Measurements from ENCODE around the gene PHACTR1. TPM values are rescaled to one million over a fixed set of nuclear protein-coding genes. Genes with fewer than 3 reads are reported as not detected.

The PHACTR1 gene
- total RNA-seq, 1 donor from 2014 or later: 8.4 TPM

DNA sequence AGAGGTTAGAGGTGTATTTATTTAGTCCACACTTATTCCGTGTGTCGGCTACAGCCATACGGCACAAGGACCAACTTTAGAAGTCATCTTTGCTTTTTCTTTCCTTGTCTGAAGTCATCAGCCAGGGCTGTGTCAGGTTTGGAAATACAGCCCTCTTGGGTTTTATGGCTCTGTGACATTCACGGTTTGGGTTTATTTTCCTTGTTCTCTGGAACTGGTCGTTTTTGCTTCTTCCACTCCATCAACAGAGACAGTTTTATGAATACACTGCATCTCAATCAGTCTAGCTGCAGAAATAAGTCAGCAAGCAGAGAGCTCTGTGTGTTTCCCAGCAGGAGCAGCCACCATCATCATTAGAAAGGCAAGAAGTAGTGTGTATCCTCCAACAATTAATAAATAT, 479.2 kb downstream of the PHACTR1 start:
- intact Hi-C loops (cut with DNase I): loop anchor here (10.0 kb wide), 1 partner anchor 281 kb away; no protein-coding TSS in a partner anchor
- no peaks in the 10 kb centered on the region for H3K9me3 ChIP-seq
- no peak overlapping the region for H3K4me3 ChIP-seq
- TF ChIP-seq, protein P1, sequence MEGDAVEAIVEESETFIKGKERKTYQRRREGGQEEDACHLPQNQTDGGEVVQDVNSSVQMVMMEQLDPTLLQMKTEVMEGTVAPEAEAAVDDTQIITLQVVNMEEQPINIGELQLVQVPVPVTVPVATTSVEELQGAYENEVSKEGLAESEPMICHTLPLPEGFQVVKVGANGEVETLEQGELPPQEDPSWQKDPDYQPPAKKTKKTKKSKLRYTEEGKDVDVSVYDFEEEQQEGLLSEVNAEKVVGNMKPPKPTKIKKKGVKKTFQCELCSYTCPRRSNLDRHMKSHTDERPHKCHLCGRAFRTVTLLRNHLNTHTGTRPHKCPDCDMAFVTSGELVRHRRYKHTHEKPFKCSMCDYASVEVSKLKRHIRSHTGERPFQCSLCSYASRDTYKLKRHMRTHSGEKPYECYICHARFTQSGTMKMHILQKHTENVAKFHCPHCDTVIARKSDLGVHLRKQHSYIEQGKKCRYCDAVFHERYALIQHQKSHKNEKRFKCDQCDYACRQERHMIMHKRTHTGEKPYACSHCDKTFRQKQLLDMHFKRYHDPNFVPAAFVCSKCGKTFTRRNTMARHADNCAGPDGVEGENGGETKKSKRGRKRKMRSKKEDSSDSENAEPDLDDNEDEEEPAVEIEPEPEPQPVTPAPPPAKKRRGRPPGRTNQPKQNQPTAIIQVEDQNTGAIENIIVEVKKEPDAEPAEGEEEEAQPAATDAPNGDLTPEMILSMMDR (IDR thresholded peaks at IDR 0.05): no peak
- no peak for DNase-seq (ENCODE audit: low spot score in 2 of 2)
- peaks cover 3 to 6% of the 10 kb centered on the region in 2 donors for H3K36me3 ChIP-seq
- H3K27ac ChIP-seq: no peak overlapping the region
- H3K4me1 ChIP-seq: peaks cover 0 to 4% of the 10 kb centered on the region in 2 donors
- no peaks in the 10 kb centered on the region for H3K27me3 ChIP-seq

DNA sequence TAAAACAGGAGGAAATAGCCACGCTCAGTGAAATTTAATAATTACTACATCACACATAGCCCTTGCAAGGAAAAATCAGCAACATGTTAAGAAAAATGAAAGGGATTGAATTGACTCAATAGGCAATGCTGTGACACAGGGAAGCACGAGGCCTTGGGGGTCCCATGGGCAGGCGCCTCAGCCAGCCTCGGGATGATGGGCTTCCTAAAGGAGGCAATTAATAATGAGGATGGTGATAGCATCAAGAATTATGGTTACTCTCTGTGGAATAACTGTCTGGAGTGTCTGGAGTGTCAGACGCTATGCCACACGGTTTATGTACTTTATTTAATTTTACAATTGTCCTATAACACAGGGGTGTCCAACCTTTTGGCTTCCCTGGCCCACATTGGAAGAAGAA, 481.6 kb downstream of the PHACTR1 start:
- Histone ChIP-seq H3K27ac (no peak overlapping the region), H3K4me1 (peaks cover 0 to 4% of the 10 kb centered on the region in 2 donors), H3K4me3 (no peak overlapping the region), H3K27me3 (no peaks in the 10 kb centered on the region), H3K36me3 (peaks cover 3 to 10% of the 10 kb centered on the region in 2 donors), H3K9me3 (no peaks in the 10 kb centered on the region)
- intact Hi-C loops (cut with DNase I): loop anchor here (10.0 kb wide), 1 partner anchor 283 kb away; no protein-coding TSS in a partner anchor
- DNase-seq (ENCODE audit: low spot score in 2 of 2): no peak
- TF ChIP-seq, protein P1 (IDR thresholded peaks at IDR 0.05): no peak

DNA sequence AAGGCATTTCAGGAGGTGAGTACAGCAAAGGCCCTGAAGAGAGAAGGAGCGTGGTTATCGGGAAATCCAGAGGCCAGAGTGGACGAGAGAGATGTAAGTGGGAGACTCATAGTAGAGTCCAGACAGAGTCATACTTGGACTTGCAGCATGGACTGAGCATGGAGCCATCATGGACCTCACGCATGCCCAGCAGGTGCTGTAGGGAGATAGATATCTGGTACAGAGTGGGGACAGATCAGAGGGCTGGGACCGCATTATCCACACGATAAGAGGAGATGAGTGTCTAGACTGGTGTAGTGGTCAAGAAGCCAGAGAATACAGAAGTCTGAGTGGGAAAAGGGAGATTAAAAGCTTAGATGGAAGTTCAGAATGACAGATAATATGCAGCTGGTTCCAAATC, 484.8 kb downstream of the PHACTR1 start:
- no peak overlapping the region for H3K4me3 ChIP-seq
- DNase-seq (ENCODE audit: low spot score in 2 of 2): no peak
- no peak overlapping the region for H3K27ac ChIP-seq
- TF ChIP-seq, protein P1 (IDR thresholded peaks at IDR 0.05): no peak
- intact Hi-C loops (cut with DNase I): no loop called here
- H3K36me3 ChIP-seq: peaks cover 11 to 28% of the 10 kb centered on the region in 2 donors
- H3K27me3 ChIP-seq: no peaks in the 10 kb centered on the region
- no peaks in the 10 kb centered on the region for H3K4me1 ChIP-seq
- no peaks in the 10 kb centered on the region for H3K9me3 ChIP-seq

DNA sequence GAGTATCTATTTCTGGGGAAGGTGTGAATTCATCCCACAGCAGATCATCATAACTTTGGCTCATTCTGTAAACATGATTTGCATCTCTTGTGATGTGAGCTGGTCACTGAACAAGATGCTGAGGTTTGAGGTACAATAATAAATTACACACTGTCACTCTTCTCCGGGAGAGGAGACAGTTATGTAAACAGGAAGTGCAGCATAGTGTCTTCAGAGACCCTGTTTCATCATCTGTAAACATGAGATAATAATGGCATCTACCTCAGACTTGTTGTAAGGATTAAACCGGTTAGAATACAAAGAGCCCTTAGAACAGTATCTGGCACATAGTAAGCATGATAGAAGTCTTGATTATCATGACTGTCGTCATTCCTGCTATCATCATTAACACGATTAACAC, 486.6 kb downstream of the PHACTR1 start:
- no peaks in the 10 kb centered on the region for H3K4me1 ChIP-seq
- H3K36me3 ChIP-seq: peaks cover 13 to 37% of the 10 kb centered on the region in 2 donors
- DNase-seq (ENCODE audit: low spot score in 2 of 2): no peak
- no peaks in the 10 kb centered on the region for H3K9me3 ChIP-seq
- no peak overlapping the region for H3K4me3 ChIP-seq
- TF ChIP-seq, protein P1 (IDR thresholded peaks at IDR 0.05): no peak
- no peak overlapping the region for H3K27ac ChIP-seq
- H3K27me3 ChIP-seq: no peaks in the 10 kb centered on the region
- intact Hi-C loops (cut with DNase I): no loop called here

DNA sequence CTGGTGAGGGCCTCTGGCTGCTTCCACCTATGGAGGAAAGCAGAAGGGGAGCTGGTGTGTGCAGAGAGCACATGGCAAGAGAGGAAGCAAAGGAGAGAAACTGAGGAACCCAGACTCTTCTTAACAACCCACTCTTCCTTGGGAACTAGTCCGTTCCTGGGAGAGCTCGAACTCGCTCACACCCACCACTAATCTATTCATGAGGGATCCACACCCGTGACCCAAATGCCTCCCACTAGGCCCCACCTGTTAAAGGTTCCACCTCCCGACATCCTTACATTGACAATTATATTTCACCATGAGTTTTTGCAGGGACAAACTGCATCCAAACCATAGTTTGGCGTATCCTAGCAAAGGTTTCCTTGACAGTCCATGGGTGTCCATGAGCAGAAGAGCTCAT, 488.5 kb downstream of the PHACTR1 start:
- intact Hi-C loops (cut with DNase I): no loop called here
- TF ChIP-seq, protein P1 (IDR thresholded peaks at IDR 0.05): no peak
- DNase-seq (ENCODE audit: low spot score in 2 of 2): no peak
- Histone ChIP-seq H3K9me3 (no peaks in the 10 kb centered on the region), H3K4me1 (no peaks in the 10 kb centered on the region), H3K36me3 (peaks cover 13 to 49% of the 10 kb centered on the region in 2 donors), H3K4me3 (no peak overlapping the region), H3K27ac (no peak overlapping the region), H3K27me3 (no peaks in the 10 kb centered on the region)

DNA sequence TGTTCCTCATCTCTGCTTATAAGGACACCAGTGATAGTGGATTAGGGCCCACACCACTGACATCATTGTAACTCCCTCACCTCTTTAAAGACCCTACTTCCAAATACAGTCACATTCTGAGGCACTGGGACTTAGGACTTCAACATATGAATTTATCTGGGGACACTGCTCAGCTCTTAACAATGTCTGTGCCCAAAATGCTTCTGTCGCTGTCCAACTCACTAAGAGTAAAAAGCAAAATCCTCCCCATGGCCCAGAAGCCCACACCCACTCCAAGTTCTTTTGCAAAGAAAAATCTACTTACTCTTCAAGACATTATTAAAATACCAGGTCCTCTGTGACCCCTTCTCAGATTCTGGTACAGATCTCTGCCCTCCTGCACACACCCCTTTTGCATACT, 495.5 kb downstream of the PHACTR1 start:
- peaks cover 5 to 38% of the 10 kb centered on the region in 2 donors for H3K36me3 ChIP-seq
- no peak overlapping the region for H3K27ac ChIP-seq
- TF ChIP-seq, protein P1 (IDR thresholded peaks at IDR 0.05): no peak
- intact Hi-C loops (cut with DNase I): no loop called here
- H3K4me1 ChIP-seq: peaks cover 0 to 2% of the 10 kb centered on the region in 2 donors
- DNase-seq (ENCODE audit: low spot score in 2 of 2): peak in 1 of 2 donors; percentile 18
- no peak overlapping the region for H3K4me3 ChIP-seq
- H3K9me3 ChIP-seq: no peaks in the 10 kb centered on the region
- H3K27me3 ChIP-seq: no peaks in the 10 kb centered on the region

All from ascending aorta (tissue), 2 donors.